ENCODE data around the gene ZBTB40.

The ZBTB40 gene

GRCh38 chr1:22431965-22432364, 19.7 kb upstream of the ZBTB40 start:
- TF ChIP-seq CTCF (IDR thresholded peaks at IDR 0.05; ENCODE audit: low read depth, low read length): no peak
- H3K4me3 ChIP-seq (ENCODE audit: low read depth, low read length): no peak overlapping the region

GRCh38 chr1:22434717-22435116, 16.9 kb upstream of the ZBTB40 start:
- H3K4me3 ChIP-seq (ENCODE audit: low read depth, low read length): no peak overlapping the region
- no peak for TF ChIP-seq CTCF (IDR thresholded peaks at IDR 0.05; ENCODE audit: low read depth, low read length)

- TF ChIP-seq CTCF (IDR thresholded peaks at IDR 0.05; ENCODE audit: low read depth, low read length): no peak
- no peak overlapping the region for H3K4me3 ChIP-seq (ENCODE audit: low read depth, low read length)
Measured at GRCh38 chr1:22436948-22437347, 14.7 kb upstream of the ZBTB40 start.

- TF ChIP-seq CTCF (IDR thresholded peaks at IDR 0.05; ENCODE audit: low read depth, low read length): no peak
Measured at GRCh38 chr1:22437573-22437972, 14.1 kb upstream of the ZBTB40 start.

GRCh38 chr1:22440582-22440981, 11.1 kb upstream of the ZBTB40 start:
- no peak overlapping the region for H3K4me3 ChIP-seq (ENCODE audit: low read depth, low read length)
- no peak for TF ChIP-seq CTCF (IDR thresholded peaks at IDR 0.05; ENCODE audit: low read depth, low read length)

More at GRCh38 chr1:22437573-22437972, 14.1 kb upstream of the ZBTB40 start:
- no peak overlapping the region for H3K4me3 ChIP-seq (ENCODE audit: low read depth, low read length)

GRCh38 chr1:22442212-22442894, 9.3 kb upstream of the ZBTB40 start:
- no peak for TF ChIP-seq CTCF (IDR thresholded peaks at IDR 0.05; ENCODE audit: low read depth, low read length)
- H3K4me3 ChIP-seq (ENCODE audit: low read depth, low read length): no peak overlapping the region

- H3K4me3 ChIP-seq (ENCODE audit: low read depth, low read length): no peak overlapping the region
- TF ChIP-seq CTCF (IDR thresholded peaks at IDR 0.05; ENCODE audit: low read depth, low read length): no peak
Measured at GRCh38 chr1:22443332-22443731, 8.3 kb upstream of the ZBTB40 start.
